HG03103 (cell line): ENCODE data around the gene TRAIP.
A peak's percentile ranks its signal among the peaks of the same experiment; 100 is the strongest.
"Not testable (repeated sequence)": the region's sequence is repeated elsewhere in the genome, so short reads cannot be mapped to it uniquely, and the experiment has no call there.

ENCODE experiments used
- ATAC-seq: cut with Tn5 transposase; IDR thresholded peaks from one replicate; pipeline ENCODE4 v1.9.1; 2021; ENCODE audit warnings: low read depth; ENCODE audit not compliant: unreplicated experiment

TRAIP gene

DNA sequence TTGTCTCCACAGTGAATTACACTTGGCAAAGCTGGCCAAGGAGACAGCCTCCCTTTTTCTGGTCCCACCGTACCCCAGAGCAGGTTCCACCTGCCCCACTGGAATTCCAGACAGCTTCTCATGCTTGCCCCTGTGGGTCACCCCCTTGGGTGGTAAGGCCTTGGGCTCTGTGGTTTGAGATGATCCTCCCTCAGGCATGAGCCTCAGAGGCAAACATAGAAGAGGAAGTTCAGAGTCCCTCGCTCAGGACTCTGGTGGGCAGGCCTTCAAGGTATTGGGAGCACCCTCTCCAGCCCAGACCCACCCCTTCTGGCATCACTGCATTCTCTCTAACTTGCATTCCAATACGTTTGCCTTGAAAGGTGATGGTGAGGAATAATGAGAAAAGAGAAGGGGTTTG, 25.0 kb downstream of the TRAIP start:
- no peak for ATAC-seq

GRCh38 chr3:49826016-49826415, 30.3 kb downstream of the TRAIP start:
- ATAC-seq: no peak

DNA sequence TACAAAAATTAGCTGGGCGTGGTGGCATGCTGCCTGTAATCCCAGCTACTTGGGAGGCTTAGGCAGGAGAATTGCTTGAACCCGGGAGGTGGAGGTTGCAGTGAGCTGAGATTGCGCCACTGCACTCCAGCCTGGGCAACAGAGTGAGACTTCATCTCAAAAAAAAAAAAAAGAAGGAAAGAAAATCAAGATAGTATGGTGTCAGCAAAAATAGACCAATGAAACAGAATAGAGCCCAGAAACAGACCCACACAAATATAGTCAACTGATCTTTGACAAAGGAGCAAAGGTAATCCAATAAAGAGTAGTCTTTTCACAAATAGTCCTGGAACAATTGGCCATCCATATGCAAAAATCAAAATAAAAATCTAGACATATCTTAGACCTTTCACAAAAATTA, 33.2 kb downstream of the TRAIP start:
- not testable (repeated sequence) for ATAC-seq

DNA sequence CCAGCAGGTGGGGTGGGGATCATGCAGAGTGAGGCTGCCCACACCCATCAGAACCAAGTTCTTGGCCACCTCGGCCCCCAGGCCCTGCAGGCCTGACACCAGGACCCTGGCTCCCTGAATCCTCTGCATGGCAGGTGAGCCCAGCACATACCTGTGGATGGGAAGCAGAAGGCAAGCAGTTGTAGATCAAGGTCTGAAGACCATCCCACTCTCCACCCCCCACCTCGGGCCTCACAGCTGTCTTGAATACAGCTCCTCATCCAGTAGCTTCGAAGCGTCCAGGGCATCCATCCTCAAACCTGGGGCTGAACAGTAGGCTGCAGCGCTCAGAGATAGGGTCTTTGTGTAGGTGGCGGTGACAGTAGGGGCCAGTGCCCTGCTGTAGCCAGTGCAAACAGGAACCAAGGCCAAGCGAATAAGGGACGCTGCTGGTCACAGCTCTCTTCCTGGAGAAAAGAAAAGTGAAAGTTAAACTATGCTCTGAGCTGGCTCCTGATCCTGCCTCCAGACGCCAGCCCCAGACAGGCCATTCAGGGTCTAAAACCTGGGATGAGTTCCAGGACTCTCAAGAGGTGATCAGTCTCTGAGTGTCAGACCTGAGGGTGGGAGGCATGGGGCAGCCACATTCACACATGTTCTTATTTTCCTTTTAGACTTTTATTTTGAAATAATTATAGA, 42.7 kb downstream of the TRAIP start, which contains the start of gene UBA7:
Gene UBA7 (minus strand): TSS at position 457 of the 678 bp plus-strand sequence. CDS start 166 bp downstream, at position 291.
- no peak for ATAC-seq

DNA sequence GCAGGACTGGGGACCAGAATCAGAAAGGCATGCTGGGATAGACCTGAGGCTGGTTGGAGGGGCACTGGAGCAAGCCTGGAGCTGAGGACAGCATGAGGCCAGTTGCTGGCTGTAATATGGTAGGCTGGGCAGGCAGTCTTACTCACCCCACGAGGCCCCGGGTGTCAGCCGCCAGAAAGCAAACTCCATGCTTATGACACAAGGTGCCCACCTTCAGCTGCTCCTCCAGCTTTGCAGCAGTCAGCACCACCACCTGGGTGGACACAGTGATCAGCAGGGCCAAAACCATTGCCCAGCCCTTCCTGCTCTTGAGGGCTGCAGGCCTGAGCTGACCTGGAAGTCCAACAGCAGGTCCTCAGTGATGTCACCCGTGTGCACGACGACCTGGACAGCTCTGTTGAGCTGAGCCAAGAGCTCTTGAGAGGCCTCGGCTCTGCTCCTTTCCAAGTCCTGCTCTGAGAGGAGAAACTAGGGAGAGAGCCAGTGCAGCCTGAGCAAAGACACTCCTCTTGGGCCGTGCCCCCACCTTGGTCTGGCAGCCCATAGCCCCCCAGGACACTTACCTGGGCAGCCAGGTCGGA, 43.4 kb downstream of the TRAIP start:
- ATAC-seq: no peak

DNA sequence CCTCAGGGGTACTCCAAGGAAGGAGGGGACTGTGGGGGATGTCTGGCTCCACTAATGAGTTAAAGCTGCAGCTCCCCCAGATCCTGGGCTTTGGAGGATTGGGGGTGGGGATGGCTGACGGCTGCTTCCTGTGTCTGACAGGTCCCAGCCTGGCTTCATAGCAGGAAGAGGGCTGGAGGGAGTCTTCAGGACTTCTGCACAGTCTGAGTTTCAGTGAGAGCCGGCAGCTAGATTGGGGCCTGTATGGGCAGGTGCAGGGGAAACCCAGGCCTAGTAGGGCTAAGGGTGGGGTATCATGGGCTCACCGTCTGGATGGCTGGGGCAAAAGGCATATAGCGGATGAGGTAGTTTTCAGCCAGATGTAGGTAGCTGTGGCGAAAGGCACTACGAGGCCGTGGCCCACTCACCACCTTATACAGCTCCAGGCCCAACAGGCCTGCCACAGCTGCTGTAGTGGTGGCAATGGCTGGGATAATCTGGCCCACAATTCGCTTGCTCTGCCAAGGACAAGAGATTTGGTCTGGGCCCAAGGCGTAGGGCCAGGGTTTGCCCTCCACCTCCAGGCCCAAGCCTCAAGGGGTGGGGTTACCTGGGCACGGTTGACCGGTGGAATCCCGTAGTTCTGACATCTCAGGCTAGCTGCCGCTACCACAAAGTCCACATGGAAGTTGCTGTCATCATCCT, 48.8 kb downstream of the TRAIP start:
- no peak for ATAC-seq

- ATAC-seq: no peak
These were observed 49.5 kb downstream of the TRAIP start for GRCh38 chr3:49806850-49807249.

DNA sequence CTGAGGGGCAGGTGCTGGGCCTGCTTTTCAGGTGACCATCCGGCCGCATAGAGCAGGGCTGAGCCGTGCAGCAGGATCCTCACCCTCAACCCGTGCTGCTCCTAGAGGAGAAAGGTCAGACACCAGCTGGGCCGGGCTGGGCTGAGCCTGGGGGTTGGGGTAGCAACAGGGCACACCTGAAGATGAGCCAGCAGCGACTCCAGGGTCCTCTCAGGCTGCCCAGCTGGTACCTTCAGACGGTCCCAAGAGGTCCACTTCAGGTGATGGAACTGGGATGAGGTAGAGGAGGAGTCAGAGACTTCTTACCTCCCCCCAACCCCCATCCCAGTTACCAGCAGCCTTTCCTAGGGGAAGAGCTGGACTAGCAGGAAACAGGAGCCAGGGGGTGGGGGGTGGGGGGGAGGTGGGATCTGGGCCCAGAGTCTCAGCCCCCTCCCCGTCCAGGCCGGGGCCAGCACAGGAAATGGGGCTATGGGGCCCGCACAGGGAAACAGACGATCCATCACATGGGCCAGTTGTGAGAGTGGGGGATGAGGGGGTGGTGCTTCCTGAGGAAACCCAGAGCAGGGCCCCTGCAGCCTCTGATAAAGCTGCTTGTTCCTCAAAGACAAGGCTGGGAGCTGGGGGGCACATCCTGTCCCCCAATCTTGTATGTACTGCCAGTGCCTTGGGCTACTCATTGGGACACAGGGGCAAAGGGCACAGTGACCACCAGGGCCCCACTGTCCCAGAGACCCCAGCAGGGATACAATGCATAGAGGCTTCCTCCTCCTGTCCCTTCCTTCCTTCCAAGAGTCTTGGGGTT, 50.3 kb downstream of the TRAIP start:
- no peak for ATAC-seq

GRCh38 chr3:49805367-49805782, 51.0 kb downstream of the TRAIP start:
- ATAC-seq: no peak

DNA sequence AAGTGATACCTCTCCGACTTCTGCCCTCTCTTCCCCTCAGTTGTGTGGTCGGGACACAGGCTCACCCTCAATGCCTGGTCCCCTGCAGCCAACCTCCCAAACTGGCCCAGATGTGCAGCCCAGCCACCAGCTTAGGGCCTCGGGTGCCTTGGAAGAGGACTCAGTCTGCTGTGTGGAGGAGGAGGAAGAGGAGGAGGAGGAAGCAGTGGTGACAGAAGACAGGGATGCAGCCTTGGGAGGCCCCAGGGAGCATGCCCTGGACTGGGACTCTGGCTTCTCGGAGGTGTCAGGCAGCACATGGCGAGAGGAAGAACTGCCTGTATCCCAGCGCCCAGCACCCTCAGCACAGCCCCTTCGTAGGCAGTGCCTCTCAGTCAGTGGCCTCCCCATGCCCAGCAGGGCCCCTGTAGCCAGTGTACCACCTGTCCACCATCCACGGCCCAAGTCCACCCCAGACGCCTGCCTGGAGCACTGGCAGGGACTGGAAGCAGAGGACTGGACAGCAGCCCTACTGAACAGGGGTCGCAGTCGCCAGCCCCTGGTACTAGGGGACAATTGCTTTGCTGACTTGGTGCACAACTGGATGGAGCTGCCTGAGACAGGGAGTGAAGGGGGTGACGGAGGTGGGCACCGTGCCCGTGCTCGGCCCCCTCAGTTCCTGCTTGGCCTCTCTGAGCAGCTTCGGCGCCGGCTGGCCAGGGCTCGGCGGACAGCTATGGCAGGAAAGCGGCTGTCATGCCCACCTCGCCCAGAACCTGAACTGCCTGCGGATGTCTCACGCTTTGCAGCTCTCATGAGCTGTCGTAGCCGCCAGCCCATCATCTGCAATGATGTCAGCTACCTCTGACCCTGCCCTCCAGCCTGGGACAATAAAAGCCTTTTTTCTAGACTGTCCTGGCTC, 52.0 kb downstream of the TRAIP start:
- no peak for ATAC-seq

- ATAC-seq: no peak
These were observed 52.8 kb downstream of the TRAIP start for GRCh38 chr3:49803465-49804140.

- peak; percentile 51 for ATAC-seq
These were observed 53.5 kb downstream of the TRAIP start, which contains the start of gene INKA1 for GRCh38 chr3:49802719-49803464. Gene INKA1 (plus strand): TSS chr3:49803261. CDS start chr3:49803393, 132 bp downstream.

- no peak for ATAC-seq
These were observed 55.2 kb downstream of the TRAIP start for GRCh38 chr3:49801160-49801559.

DNA sequence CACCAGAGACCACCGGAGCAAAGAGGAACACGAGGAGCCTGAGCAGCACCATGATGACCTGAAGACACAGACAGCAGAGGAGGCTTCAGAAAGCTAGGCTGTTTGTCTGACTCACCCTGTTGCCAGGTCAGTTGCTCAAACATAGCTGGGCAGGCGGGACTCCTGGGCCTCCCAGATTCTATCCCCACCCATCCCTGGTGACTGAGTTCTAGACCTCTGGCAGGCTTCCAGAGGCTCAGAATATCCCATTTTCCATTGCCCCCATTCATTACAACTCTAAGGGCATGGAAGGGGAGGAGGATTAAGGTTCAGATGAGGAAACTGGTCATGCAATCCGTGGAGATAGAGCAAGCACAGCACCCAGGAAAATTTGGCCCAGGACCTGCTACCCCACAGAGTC, 56.6 kb downstream of the TRAIP start, which contains the start of gene CDHR4:
Gene CDHR4 (minus strand): TSS at position 113 of the 400 bp plus-strand sequence. CDS start 61 bp downstream, at position 52.
- no peak for ATAC-seq

- no peak for ATAC-seq
These were observed 57.3 kb downstream of the TRAIP start for GRCh38 chr3:49799105-49799504.

DNA sequence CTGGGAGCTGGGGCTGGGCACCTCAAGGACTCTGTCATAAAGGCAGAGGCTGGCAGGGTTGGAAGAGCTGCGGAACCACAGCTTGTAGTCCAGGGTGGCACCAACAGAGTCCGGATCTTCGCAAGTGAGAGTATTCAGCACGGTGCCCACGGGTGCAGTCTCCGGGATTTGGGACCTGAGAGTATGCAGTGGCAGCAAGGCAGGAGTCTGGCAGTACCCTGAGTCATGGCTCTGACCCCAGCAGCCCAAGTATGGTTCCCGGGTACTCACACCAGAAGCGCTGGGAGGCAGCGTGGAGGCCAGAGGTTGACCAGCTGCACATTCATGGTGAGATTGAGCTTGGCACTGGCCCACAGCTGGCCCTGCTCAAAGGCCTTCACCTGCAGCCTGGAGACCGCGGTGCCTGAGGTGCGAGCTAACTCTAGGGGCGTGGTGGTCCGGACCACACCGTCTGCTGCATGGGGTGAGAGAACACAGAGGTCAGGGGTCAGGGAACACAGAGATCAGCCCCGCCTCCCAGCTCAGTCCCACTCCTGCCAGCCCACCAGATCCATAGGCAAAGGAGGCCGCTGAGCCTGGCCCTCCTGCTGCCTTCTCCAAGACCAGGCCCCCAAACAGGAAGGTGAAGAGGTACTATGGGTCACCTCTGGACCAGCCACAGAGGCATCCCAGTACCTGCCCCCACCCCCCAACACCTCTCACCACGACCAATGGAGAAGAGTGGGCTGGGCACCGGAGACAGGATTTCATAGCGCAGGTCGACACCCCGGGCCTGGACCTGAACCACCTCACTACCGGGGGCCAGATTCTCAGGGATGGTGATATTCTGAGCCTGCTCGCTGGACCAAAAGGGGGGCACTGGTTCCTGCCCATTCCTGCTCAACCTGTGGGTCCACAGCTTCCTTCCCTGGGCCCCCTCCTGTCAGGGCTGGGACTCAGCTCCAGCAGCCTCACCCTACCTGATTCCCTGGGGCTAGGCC, 61.1 kb downstream of the TRAIP start:
- no peak for ATAC-seq

DNA sequence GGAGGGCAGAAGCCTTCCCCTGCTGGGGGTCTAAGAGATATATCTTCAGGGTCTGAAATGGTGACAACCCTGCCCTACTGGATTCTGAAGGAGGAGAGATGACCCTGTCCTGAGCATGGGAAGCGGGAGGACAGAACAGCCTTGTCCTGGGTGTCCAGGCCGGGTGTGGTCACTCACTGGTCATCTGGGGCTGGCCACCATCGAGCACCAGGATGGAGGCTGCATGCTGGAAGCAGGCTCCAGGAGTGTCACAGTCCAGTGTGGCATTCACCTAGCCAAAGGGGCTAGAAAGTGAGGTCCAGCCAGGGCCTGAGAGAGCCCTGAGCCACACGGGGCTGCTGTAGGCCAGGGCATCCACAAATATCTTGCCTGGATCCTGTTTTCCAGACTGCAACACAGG, 61.9 kb downstream of the TRAIP start:
- ATAC-seq: no peak
